AG04449 (cell line): Measurements from ENCODE around the gene FRMPD2.
A peak's percentile ranks its signal among the peaks of the same experiment; 100 is the strongest.

Experiments used
- CTCF ChIA-PET: fragments of 350-600 bp; formaldehyde crosslinking; extraction: SDS; loops from one replicate; lab custom pipeline; 2021; ENCODE audit warnings: antibody characterized with exemption; lab: Yijun Ruan, JAX
- POLR2A ChIA-PET: fragments of 400-600, 350-600 bp; formaldehyde crosslinking; extraction: SDS; loops from one replicate; lab custom pipeline; 2020; ENCODE audit warnings: antibody characterized with exemption, inconsistent platforms; lab: Yijun Ruan, JAX
- DNase-seq: peaks from one replicate; pipeline ENCODE4 v3.0.0-alpha.2; 2010; ENCODE audit warnings: low read depth, low spot score
- H3K4me3 ChIP-seq: 2 replicates; pipeline ENCODE4 v1.5.1; 2011; ENCODE audit warnings: low read depth, mild to moderate bottlenecking, control low read depth, low read length
- CTCF ChIP-seq: IDR thresholded peaks from one replicate; pipeline ENCODE4 v1.5.1; 2011; ENCODE audit warnings: mild to moderate bottlenecking, moderate library complexity, low read length, control low read depth, inconsistent platforms; ENCODE audit not compliant: insufficient read depth; ENCODE audit errors: missing control alignments

FRMPD2 gene

GRCh38 chr10:48258105-48258504, 16.4 kb downstream of the FRMPD2 start:
- no peak for DNase-seq
- no peak overlapping the region for H3K4me3 ChIP-seq
- CTCF ChIA-PET: no interaction called here

GRCh38 chr10:48257407-48257961, 17.0 kb downstream of the FRMPD2 start:
- POLR2A ChIA-PET: no interaction called here
- H3K4me3 ChIP-seq: no peak overlapping the region
- TF ChIP-seq CTCF: no peak
- DNase-seq: no peak
- CTCF ChIA-PET: no interaction called here

More at GRCh38 chr10:48258105-48258504, 16.4 kb downstream of the FRMPD2 start:
- no peak for TF ChIP-seq CTCF
- POLR2A ChIA-PET: no interaction called here

- CTCF ChIA-PET: interaction anchor here (1.3 kb wide), 1 partner anchor 34 kb away, joined by 3 read pairs; no protein-coding TSS in a partner anchor
- TF ChIP-seq CTCF: no peak
Observed at GRCh38 chr10:48255722-48256121, 18.8 kb downstream of the FRMPD2 start.

GRCh38 chr10:48254750-48255512, 19.6 kb downstream of the FRMPD2 start:
- no peak for DNase-seq

More at GRCh38 chr10:48255722-48256121, 18.8 kb downstream of the FRMPD2 start:
- DNase-seq: no peak
- POLR2A ChIA-PET: no interaction called here
- no peak overlapping the region for H3K4me3 ChIP-seq

DNA sequence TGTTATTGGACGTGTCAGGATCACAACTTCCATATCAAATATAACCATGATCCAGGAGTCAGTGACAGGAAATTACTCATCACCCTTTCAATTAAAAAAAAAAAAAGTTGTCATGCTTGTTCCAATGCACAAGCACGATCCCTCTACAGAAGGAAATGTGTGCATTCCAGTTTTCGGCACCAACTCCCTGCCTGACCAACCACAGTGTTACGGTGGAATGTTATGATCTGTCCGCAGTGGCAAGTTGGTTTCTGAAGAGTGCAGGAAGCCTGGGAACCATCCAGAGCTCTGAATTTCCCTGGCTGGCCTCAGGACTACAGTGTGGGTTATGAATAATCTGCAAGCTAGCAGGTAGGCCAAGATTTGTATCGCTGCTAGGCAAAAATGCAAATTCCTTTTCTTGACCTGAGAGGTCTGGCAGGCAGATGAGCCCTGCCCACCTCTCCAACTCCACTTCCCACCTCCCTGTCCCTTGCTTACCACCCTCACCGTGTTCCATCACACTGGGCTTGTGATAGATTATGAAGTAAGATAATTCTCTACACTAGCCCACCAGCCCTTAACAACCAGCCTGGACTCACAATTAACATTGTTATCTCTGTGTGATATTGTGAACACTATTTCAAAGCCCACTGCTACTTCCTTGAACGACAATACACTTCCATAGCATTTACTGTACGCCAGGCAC, 20.4 kb downstream of the FRMPD2 start:
- ChIA-PET POLR2A (no interaction called here), CTCF (no interaction called here)
- no peak for TF ChIP-seq CTCF
- peak; percentile 60 for DNase-seq
- no peak overlapping the region for H3K4me3 ChIP-seq

More at GRCh38 chr10:48254750-48255512, 19.6 kb downstream of the FRMPD2 start:
- POLR2A ChIA-PET: no interaction called here
- CTCF ChIA-PET: interaction anchor here (1.3 kb wide), 1 partner anchor 35 kb away, joined by 3 read pairs; no protein-coding TSS in a partner anchor
- no peak for TF ChIP-seq CTCF
- no peak overlapping the region for H3K4me3 ChIP-seq

DNA sequence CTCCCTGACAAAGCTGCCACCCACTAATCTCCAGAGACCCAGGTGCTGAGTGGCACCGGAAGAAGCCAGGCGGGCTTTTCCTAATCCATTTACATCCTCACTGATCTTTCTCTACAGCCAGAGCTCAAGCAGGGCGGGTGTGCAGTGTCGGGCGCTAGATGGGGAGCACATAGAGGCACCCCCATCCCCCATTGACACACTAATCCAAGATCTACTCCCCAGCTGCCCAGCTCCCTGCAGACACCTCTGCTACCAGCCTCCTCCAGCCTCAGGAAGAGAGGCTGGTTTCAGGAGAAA, 22.2 kb downstream of the FRMPD2 start:
- POLR2A ChIA-PET: no interaction called here
- CTCF ChIA-PET: interaction anchor here (1.4 kb wide), 1 partner anchor 36 kb away, joined by 3 read pairs; no protein-coding TSS in a partner anchor
- no peak for TF ChIP-seq CTCF
- no peak overlapping the region for H3K4me3 ChIP-seq
- no peak for DNase-seq
